ENCODE data around the gene ENTPD6.

ENTPD6 gene

GRCh38 chr20:25245461-25245860, 49.9 kb downstream of the ENTPD6 start:
- no peak for FAIRE-seq

- no peak for FAIRE-seq
These were observed 50.9 kb downstream of the ENTPD6 start for GRCh38 chr20:25246182-25246999.

GRCh38 chr20:25247000-25247517, 51.5 kb downstream of the ENTPD6 start:
- no peak for FAIRE-seq

GRCh38 chr20:25247518-25247955, 52.0 kb downstream of the ENTPD6 start:
- no peak for FAIRE-seq

GRCh38 chr20:25247956-25248785, 52.7 kb downstream of the ENTPD6 start, which contains the start of gene PYGB:
TSS of gene PYGB (plus strand) at chr20:25248085. CDS start at chr20:25248179, 94 bp downstream.
- FAIRE-seq = no peak

GRCh38 chr20:25248786-25249172, 53.3 kb downstream of the ENTPD6 start:
- no peak for FAIRE-seq

GRCh38 chr20:25249198-25249931, 53.9 kb downstream of the ENTPD6 start:
- no peak for FAIRE-seq

- FAIRE-seq = no peak
These were observed 55.0 kb downstream of the ENTPD6 start for GRCh38 chr20:25250508-25250907.

- no peak for FAIRE-seq
These were observed 55.5 kb downstream of the ENTPD6 start for GRCh38 chr20:25251019-25251418.

GRCh38 chr20:25251558-25251957, 56.0 kb downstream of the ENTPD6 start:
- no peak for FAIRE-seq

GRCh38 chr20:25252230-25252651, 56.7 kb downstream of the ENTPD6 start:
- FAIRE-seq = no peak

GRCh38 chr20:25252686-25253421, 57.3 kb downstream of the ENTPD6 start:
- no peak for FAIRE-seq

- no peak for FAIRE-seq
These were observed 58.2 kb downstream of the ENTPD6 start for GRCh38 chr20:25253606-25254275.

- no peak for FAIRE-seq
These were observed 59.1 kb downstream of the ENTPD6 start for GRCh38 chr20:25254571-25254970.

- no peak for FAIRE-seq
These were observed 59.6 kb downstream of the ENTPD6 start for GRCh38 chr20:25254986-25255680.

- no peak for FAIRE-seq
These were observed 60.8 kb downstream of the ENTPD6 start for GRCh38 chr20:25256226-25256859.

GRCh38 chr20:25257130-25257529, 61.6 kb downstream of the ENTPD6 start:
- FAIRE-seq = no peak

- no peak for FAIRE-seq
These were observed 62.4 kb downstream of the ENTPD6 start for GRCh38 chr20:25257756-25258475.

GRCh38 chr20:25258476-25258805, 62.9 kb downstream of the ENTPD6 start:
- no peak for FAIRE-seq

GRCh38 chr20:25258828-25259227, 63.3 kb downstream of the ENTPD6 start:
- no peak for FAIRE-seq
